HG03095 (cell line): ENCODE data around the gene HTN1.
"Not testable (repeated sequence)": the region's sequence is repeated elsewhere in the genome, so short reads cannot be mapped to it uniquely, and the experiment has no call there.

ENCODE experiments used
- ATAC-seq: cut with Tn5 transposase; IDR thresholded peaks from one replicate; pipeline ENCODE4 v1.9.1; 2021; ENCODE audit warnings: moderate library complexity; ENCODE audit not compliant: unreplicated experiment

Gene HTN1

GRCh38 chr4:70050138-70050537 lies at the start of gene HTN1:
Gene HTN1 (plus strand): TSS chr4:70050438. CDS start chr4:70053077, 2,639 bp downstream.
- ATAC-seq: not testable (repeated sequence)

GRCh38 chr4:70000711-70001110 lies 49.5 kb upstream of the HTN1 start:
- ATAC-seq: no peak

GRCh38 chr4:70002507-70002906 lies 47.7 kb upstream of the HTN1 start:
- ATAC-seq: no peak

GRCh38 chr4:70008771-70009170 lies 41.5 kb upstream of the HTN1 start:
- no peak for ATAC-seq

DNA sequence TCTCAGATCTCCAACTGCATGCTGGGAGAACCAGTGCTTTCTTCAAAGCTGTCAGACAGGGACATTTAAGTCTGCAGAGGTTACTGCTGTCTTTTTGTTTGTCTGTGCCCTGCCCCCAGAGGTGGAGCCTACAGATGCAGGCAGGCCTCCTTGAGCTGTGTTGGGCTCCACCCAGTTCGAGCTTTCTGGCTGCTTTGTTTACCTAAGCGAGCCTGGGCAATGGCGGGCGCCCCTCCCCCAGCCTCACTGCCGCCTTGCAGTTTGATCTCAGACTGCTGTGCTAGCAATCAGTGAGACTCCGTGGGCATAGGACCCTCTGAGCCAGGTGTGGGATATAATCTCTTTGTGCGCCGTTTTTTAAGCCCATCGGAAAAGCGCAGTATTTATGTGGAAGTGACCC lies 31.2 kb upstream of the HTN1 start:
- not testable (repeated sequence) for ATAC-seq

- no peak for ATAC-seq
Measured at GRCh38 chr4:70023218-70023617, 27.0 kb upstream of the HTN1 start.

DNA sequence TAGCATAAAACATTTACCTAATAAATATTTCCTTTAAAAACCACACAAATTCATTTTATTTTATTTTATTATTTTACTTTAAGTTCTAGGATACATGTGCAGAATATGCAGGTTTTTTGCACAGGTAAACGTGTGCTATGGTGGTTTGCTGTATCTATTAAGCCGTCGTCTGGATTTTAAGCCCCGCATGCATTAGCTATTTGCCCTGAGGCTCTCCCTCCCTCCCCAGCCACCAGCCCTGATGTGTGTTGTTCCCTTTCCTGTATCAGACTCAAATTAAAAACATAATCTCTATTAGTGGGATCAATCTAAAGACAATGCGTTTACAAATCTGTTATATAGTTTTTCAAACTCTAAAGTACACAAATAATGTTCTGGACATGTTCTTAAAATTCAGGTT lies 23.2 kb upstream of the HTN1 start:
- ATAC-seq: no peak

DNA sequence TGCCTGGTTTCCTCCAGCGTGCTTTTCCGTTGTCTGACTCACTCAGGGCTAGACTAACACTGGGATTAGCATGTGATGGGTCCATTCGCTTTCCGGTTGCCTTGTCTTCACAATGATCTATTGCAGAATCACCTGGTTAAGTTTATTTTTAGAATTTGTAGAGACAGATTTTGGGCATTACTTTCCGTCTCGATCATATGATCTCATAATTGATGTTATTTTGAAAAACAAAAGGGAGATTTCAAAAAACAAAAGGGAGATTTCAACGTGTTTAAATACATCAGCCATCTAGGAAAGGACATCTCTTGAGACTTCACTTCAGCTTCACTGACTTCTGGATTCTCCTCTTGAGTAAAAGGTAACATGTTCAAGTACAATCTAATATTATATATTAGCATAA lies 22.1 kb upstream of the HTN1 start, which contains the start of gene HTN3:
Gene HTN3 (plus strand): TSS at position 301 of the 400 bp plus-strand sequence. CDS start 2,282 bp downstream, outside the sequence.
- ATAC-seq: not testable (repeated sequence)

- ATAC-seq: not testable (repeated sequence)
Measured at GRCh38 chr4:70037559-70037958, 12.7 kb upstream of the HTN1 start.

DNA sequence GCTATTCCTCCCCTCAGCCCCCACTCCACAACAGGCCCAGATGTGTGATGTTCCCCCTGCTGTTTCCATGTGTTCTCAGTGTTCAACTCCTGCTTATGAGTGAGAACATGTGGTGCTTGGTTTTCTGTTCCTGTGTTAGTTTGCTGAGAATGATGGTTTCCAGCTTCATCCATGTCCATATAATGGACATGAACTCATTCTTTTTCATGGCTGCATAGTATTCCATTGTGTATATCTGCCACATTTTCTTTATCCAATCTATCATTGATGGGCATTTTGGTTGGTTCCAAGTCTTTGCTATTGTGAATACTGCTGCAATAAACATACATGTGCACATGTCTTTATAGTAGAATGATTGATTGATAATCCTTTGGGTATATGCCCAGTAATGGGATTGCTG lies 10.3 kb upstream of the HTN1 start:
- not testable (repeated sequence) for ATAC-seq

DNA sequence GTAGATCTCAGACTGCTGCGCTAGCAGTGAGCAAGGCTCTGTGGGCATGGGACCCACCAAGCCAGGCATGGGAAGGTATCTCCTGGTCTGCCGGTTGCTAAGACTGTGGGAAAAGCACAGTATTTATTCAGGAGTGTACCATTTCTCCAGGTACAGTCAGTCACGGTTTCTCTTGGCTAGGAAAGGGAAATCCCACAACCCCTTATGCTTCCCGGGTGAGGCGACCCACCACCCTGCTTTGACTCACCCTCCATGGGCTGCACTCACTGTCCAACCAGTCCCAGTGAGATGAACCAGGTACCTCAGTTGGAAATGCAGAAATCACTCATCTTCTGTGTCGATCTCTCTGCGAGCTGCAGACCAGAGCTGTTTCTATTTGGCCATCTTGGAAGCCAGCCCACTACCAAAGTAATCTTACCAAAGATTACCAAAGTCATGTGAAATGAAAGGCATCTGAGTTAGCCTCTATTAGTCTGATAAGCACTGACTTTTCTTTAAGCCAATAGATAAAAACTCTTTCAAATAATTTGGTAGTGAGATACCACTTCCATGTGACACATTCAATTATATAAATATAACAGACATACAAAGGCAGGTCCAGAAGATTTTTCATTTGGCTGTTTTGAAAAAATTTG lies 8.5 kb upstream of the HTN1 start:
- ATAC-seq: no peak

- ATAC-seq: not testable (repeated sequence)
Measured at GRCh38 chr4:70056534-70056933, 6.3 kb downstream of the HTN1 start.

DNA sequence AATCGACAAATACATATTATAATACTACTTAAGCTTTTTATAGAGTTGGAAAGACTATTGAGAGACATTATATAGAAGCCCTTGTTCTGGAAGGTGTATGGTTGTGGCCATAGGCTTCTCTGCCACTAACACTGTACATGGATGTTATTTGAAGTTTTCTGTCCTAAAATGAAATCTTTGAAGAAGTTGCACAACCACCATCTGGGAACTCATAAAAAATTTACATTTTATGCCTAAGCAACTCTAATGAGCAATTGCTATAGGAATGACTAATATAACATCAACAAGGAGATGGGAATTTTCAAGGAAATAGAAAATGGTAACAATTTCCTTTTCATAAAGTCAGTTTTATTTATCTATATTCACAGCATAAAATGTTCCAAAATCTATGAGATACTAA lies 7.4 kb downstream of the HTN1 start:
- ATAC-seq: no peak

GRCh38 chr4:70059149-70059548 lies 8.9 kb downstream of the HTN1 start:
- no peak for ATAC-seq

GRCh38 chr4:70062000-70062399 lies 11.8 kb downstream of the HTN1 start:
- ATAC-seq: peak; percentile 87

GRCh38 chr4:70080205-70080604 lies 30.0 kb downstream of the HTN1 start:
- ATAC-seq: no peak

DNA sequence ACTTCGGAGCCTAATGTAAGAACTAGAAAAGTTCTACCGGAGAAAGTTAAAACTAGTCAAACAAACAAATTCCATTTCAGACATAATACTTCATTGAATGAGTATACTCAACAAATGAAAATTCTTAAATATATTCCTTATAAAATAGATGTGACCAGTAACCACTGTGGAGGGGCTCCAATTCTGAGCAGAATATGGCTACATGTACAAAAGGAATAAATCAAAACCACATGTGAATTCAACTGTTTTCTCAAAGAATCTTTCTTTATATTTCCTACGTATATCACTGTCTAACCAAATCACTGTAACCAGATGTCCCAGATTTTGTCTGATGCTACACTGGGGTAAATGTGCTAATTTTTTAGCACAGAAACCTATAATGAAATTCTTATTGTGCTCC lies 49.0 kb downstream of the HTN1 start:
- ATAC-seq: no peak
